H1 (cell line): ENCODE data around the gene VPS51. TPM values are rescaled to one million over a fixed set of nuclear protein-coding genes. Genes with fewer than 3 reads are reported as not detected.

Experiments
- CTCF ChIA-PET: fragments of 300-600 bp; sonication (Branson Sonifier 250); formaldehyde crosslinking; loops from one replicate; lab custom pipeline; 2021; ENCODE audit not compliant: partially characterized antibody; lab: Charles Lee
- POLR2A ChIA-PET: fragments of 300-600 bp; sonication (Branson Sonifier 250); formaldehyde crosslinking; loops from one replicate; lab custom pipeline; 2021; ENCODE audit warnings: inconsistent platforms; ENCODE audit not compliant: partially characterized antibody; lab: Charles Lee
- DNase-seq, 2 experiments: peaks; one replicate each; pipeline versions ENCODE4 v3.0.0 to v3.0.0-alpha.2; 2010 to 2022; ENCODE audit warnings: low spot score in 2 of 2, low read depth in 1 of 2, mixed read lengths in 1 of 2
- FAIRE-seq: peaks from 2 replicates; lab custom pipeline; 2011; peaks lifted over from hg19 to GRCh38; lab: Jason Lieb, UNC
- H2AFZ ChIP-seq: 2 replicates; pipeline ENCODE4 v1.8.1; 2012; ENCODE audit warnings: low read length, inconsistent platforms
- H2AK5ac ChIP-seq: 2 replicates; pipeline ENCODE4 v1.6.1; 2013; ENCODE audit warnings: low read depth, low read length
- H2BK120ac ChIP-seq: replicated peaks from 2 replicates; pipeline ENCODE3; 2013; ENCODE audit warnings: low read depth, low read length, inconsistent platforms
- H2BK12ac ChIP-seq: 2 replicates; pipeline ENCODE4 v1.6.1; 2013; ENCODE audit warnings: low read depth, low read length
- H2BK15ac ChIP-seq: 2 replicates; pipeline ENCODE4 v1.6.1; 2013; ENCODE audit warnings: low read length
- H2BK20ac ChIP-seq: 2 replicates; pipeline ENCODE4 v1.6.1; 2013; ENCODE audit warnings: low read length
- H2BK5ac ChIP-seq: 2 replicates; pipeline ENCODE4 v1.6.1; 2013; ENCODE audit warnings: low read depth, low read length
- H3K14ac ChIP-seq: 2 replicates; pipeline ENCODE4 v1.6.1; 2013; ENCODE audit warnings: inconsistent platforms; ENCODE audit not compliant: insufficient read length
- H3K18ac ChIP-seq: 2 replicates; pipeline ENCODE4 v1.6.1; 2013; ENCODE audit warnings: low read length; ENCODE audit errors: extremely low read depth
- H3K23ac ChIP-seq: 2 replicates; pipeline ENCODE4 v1.6.1; 2013; ENCODE audit warnings: inconsistent platforms; ENCODE audit not compliant: insufficient read length
- H3K23me2 ChIP-seq: 2 replicates; pipeline ENCODE4 v1.6.1; 2013; ENCODE audit warnings: low read depth, low read length
- H3K27ac ChIP-seq: 2 replicates; pipeline ENCODE4 v1.6.1; 2011; ENCODE audit warnings: low read depth, low read length, inconsistent platforms
- H3K27me3 ChIP-seq, 4 experiments: replicated peaks in 1 of 4; 1 replicate in 1 of 4; 2 replicates in 3 of 4; pipeline versions ENCODE4 v1.6.1 to v1.8.1; 2011 to 2013; ENCODE audit warnings: low read length in 3 of 4, mild to moderate bottlenecking in 3 of 4, inconsistent platforms in 2 of 4, mixed read lengths in 2 of 4, moderate library complexity in 1 of 4; ENCODE audit not compliant: control insufficient read depth in 3 of 4, insufficient read depth in 3 of 4; ENCODE audit errors: extremely low read depth in 1 of 4
- H3K36me3 ChIP-seq, 4 experiments: 2 replicates each; pipeline versions ENCODE4 v1.6.1 to v1.8.1; 2011 to 2013; ENCODE audit warnings: mild to moderate bottlenecking in 4 of 4, low read length in 3 of 4, moderate library complexity in 2 of 4, control low read depth in 1 of 4, inconsistent platforms in 1 of 4; ENCODE audit not compliant: insufficient read depth in 4 of 4, control insufficient read depth in 2 of 4
- H3K4ac ChIP-seq: replicated peaks from 2 replicates; pipeline ENCODE3; 2013; ENCODE audit warnings: low read length, low read depth, mixed read lengths, inconsistent platforms; ENCODE audit not compliant: insufficient read length
- H3K4me1 ChIP-seq, 4 experiments: replicated peaks in 1 of 4; 1 replicate in 1 of 4; 2 replicates in 3 of 4; pipeline versions ENCODE4 v1.6.1 to v1.8.1; 2011 to 2013; ENCODE audit warnings: low read length in 3 of 4, inconsistent platforms in 2 of 4, mixed read lengths in 1 of 4; ENCODE audit not compliant: insufficient read depth in 4 of 4, control insufficient read depth in 3 of 4
- H3K4me2 ChIP-seq, 2 experiments: 2 replicates each; pipeline versions ENCODE4 v1.6.1 to v1.8.1; 2011 to 2013; ENCODE audit warnings: low read depth in 2 of 2, low read length in 2 of 2, control low read depth in 1 of 2, inconsistent platforms in 1 of 2, mild to moderate bottlenecking in 1 of 2; ENCODE audit not compliant: insufficient read depth in 1 of 2
- H3K4me3 ChIP-seq, 4 experiments: fragments of 200-600, 300-600 bp in 1 of 4; sonication (generic), shearing (Covaris generic), sonication (Bioruptor Twin) in 1 of 4; 2 replicates each; pipeline versions ENCODE4 v1.5.1 to v1.8.1; 2011 to 2016; ENCODE audit warnings: low read length in 4 of 4, low read depth in 3 of 4, control low read depth in 2 of 4, inconsistent platforms in 2 of 4, mild to moderate bottlenecking in 2 of 4, mixed read lengths in 1 of 4, moderate library complexity in 1 of 4; ENCODE audit not compliant: insufficient read depth in 2 of 4; ENCODE audit errors: extremely low read depth in 1 of 4
- H3K56ac ChIP-seq: replicated peaks from 2 replicates; pipeline ENCODE3; 2013; ENCODE audit warnings: low read depth, mild to moderate bottlenecking, mixed read lengths, low read length, inconsistent platforms; ENCODE audit not compliant: insufficient read length
- H3K79me1 ChIP-seq: 2 replicates; pipeline ENCODE4 v1.6.1; 2013; ENCODE audit warnings: low read depth, low read length, control low read depth
- H3K79me2 ChIP-seq, 2 experiments: 2 replicates each; pipeline versions ENCODE4 v1.6.1 to v1.8.1; 2012 to 2013; ENCODE audit warnings: low read length in 2 of 2, mild to moderate bottlenecking in 2 of 2, inconsistent platforms in 1 of 2; ENCODE audit not compliant: insufficient read depth in 2 of 2, control insufficient read depth in 1 of 2
- H3K9ac ChIP-seq, 4 experiments: replicated peaks in 1 of 4; 1 replicate in 1 of 4; 2 replicates in 3 of 4; pipeline versions ENCODE4 v1.6.1 to v1.8.1; 2011 to 2013; ENCODE audit warnings: low read depth in 3 of 4, low read length in 3 of 4, control low read depth in 2 of 4, mild to moderate bottlenecking in 2 of 4, moderate library complexity in 2 of 4, inconsistent platforms in 1 of 4; ENCODE audit errors: extremely low read depth in 1 of 4
- H3K9me3 ChIP-seq, 2 experiments: 2 replicates each; pipeline versions ENCODE4 v1.6.1 to v1.8.1; 2012 to 2013; ENCODE audit warnings: mild to moderate bottlenecking in 2 of 2, moderate library complexity in 2 of 2, control low read depth in 1 of 2, inconsistent platforms in 1 of 2, low read depth in 1 of 2, low read length in 1 of 2, mixed read lengths in 1 of 2; ENCODE audit not compliant: insufficient read depth in 2 of 2
- H4K20me1 ChIP-seq, 2 experiments: replicated peaks in 1 of 2; 2 replicates each; pipeline versions ENCODE3 to v1.8.1; 2011 to 2013; ENCODE audit warnings: inconsistent platforms in 2 of 2, low read length in 2 of 2, mild to moderate bottlenecking in 1 of 2; ENCODE audit not compliant: insufficient read depth in 2 of 2, control insufficient read depth in 1 of 2
- H4K5ac ChIP-seq: 2 replicates; pipeline ENCODE4 v1.6.1; 2013; ENCODE audit warnings: low read length, low read depth, mixed read lengths, inconsistent platforms; ENCODE audit not compliant: insufficient read length
- H4K8ac ChIP-seq: 2 replicates; pipeline ENCODE4 v1.8.0; 2013; ENCODE audit warnings: mild to moderate bottlenecking, moderate library complexity, low read length, inconsistent platforms; ENCODE audit not compliant: insufficient read depth; ENCODE audit errors: extremely low read depth
- H4K91ac ChIP-seq: replicated peaks from 2 replicates; pipeline ENCODE3; 2013; ENCODE audit warnings: low read length, mixed read lengths, inconsistent platforms; ENCODE audit not compliant: insufficient read length
- BCL11A ChIP-seq, 2 experiments: IDR thresholded peaks; one replicate each; pipeline ENCODE4 v1.6.1; 2011; ENCODE audit warnings: low read depth in 2 of 2, low read length in 2 of 2, mild to moderate bottlenecking in 2 of 2
- CBX8 ChIP-seq: fragments of 300-800, 300-1000 bp; sonication (generic); IDR thresholded peaks from 2 replicates; pipeline ENCODE4 v1.7.1; 2016; ENCODE audit warnings: low read depth, low read length, borderline replicate concordance
- CEBPB ChIP-seq: IDR thresholded peaks from 2 replicates; pipeline ENCODE4 v1.6.1; 2012; ENCODE audit warnings: low read depth, low read length
- EP300 ChIP-seq, 2 experiments: IDR thresholded peaks; 1 replicate in 1 of 2; 2 replicates in 1 of 2; pipeline ENCODE4 v1.6.1; 2011 to 2012; ENCODE audit warnings: low read depth in 2 of 2, low read length in 2 of 2, mild to moderate bottlenecking in 2 of 2, borderline replicate concordance in 1 of 2, inconsistent platforms in 1 of 2, moderate library complexity in 1 of 2
- JUND ChIP-seq: IDR thresholded peaks from 2 replicates; pipeline ENCODE4 v1.6.1; 2011; ENCODE audit warnings: mild to moderate bottlenecking, improper control_type of control experiment, low read length
- MAFK ChIP-seq: IDR thresholded peaks from 2 replicates; pipeline ENCODE4 v1.6.1; 2012; ENCODE audit warnings: low read depth, mild to moderate bottlenecking, improper control_type of control experiment, low read length
- NANOG ChIP-seq: IDR thresholded peaks from 2 replicates; pipeline ENCODE4 v1.6.1; 2011; ENCODE audit warnings: low read length, low read depth, mild to moderate bottlenecking, inconsistent platforms; ENCODE audit not compliant: insufficient read depth, poor library complexity, severe bottlenecking
- SIX5 ChIP-seq: IDR thresholded peaks from 2 replicates; pipeline ENCODE4 v1.6.1; 2011; ENCODE audit warnings: mild to moderate bottlenecking, low read depth, low read length
- TAF7 ChIP-seq: optimal IDR thresholded peaks from 2 replicates; pipeline ENCODE3; 2011; ENCODE audit warnings: low read depth, mild to moderate bottlenecking, inconsistent platforms, low read length, moderate library complexity, borderline replicate concordance
- TEAD4 ChIP-seq: IDR thresholded peaks from 2 replicates; pipeline ENCODE4 v1.6.1; 2012; ENCODE audit warnings: low read depth, low read length, inconsistent platforms, mixed read lengths
- YY1 ChIP-seq: IDR thresholded peaks from 2 replicates; pipeline ENCODE4 v1.6.1; 2011; ENCODE audit warnings: low read depth, mild to moderate bottlenecking, low read length
- WGBS, 2 experiments: shearing (Covaris generic) in 1 of 2; methylation state at CpG; one replicate each; pipeline versions ENCODE4 v1.1.6 to v1.1.7; 2013 to 2015; ENCODE audit warnings: low lambda C conversion rate in 2 of 2, mixed read lengths in 2 of 2, inconsistent platforms in 1 of 2, low coverage in 1 of 2, missing lambda C conversion rate in 1 of 2; ENCODE audit not compliant: insufficient replicate concordance in 2 of 2, insufficient coverage in 1 of 2, insufficient read length in 1 of 2; ENCODE audit errors: extremely low coverage in 1 of 2, missing lambda C conversion rate in 1 of 2; 5-methylcytosine and 5-hydroxymethylcytosine counted together
- polyA plus RNA-seq, 7 experiments: library from polyadenylated mRNA; depleted of rRNA in 3 of 7; stranded (reverse) in 5 of 7; unstranded in 2 of 7; fragments of >200 nt in 5 of 7; fragments of 200-250 nt in 2 of 7; gene quantifications; 1 replicate in 5 of 7; 2 replicates in 1 of 7; 4 replicates in 1 of 7; pipeline versions ENCODE4 v1.2.1 to v1.2.3, GENCODE V29; 2011 to 2013; ENCODE audit warnings: missing spikeins in 2 of 7, mixed read lengths in 2 of 7
- total RNA-seq: library from RNA; stranded (reverse); fragmentation: NEBNext Ultra II Directional; extraction: Animal tissue kit (Norgen Biotek cat#: 25700); gene quantifications from 2 replicates; pipeline ENCODE4 v1.2.1, GENCODE V29; 2021

VPS51 gene
- total and polyA plus RNA-seq, 2 of the 8 experiments (the other 6 are each of a cell fraction or from before 2014, with no cell fraction given): 97.4 to 142 TPM

DNA sequence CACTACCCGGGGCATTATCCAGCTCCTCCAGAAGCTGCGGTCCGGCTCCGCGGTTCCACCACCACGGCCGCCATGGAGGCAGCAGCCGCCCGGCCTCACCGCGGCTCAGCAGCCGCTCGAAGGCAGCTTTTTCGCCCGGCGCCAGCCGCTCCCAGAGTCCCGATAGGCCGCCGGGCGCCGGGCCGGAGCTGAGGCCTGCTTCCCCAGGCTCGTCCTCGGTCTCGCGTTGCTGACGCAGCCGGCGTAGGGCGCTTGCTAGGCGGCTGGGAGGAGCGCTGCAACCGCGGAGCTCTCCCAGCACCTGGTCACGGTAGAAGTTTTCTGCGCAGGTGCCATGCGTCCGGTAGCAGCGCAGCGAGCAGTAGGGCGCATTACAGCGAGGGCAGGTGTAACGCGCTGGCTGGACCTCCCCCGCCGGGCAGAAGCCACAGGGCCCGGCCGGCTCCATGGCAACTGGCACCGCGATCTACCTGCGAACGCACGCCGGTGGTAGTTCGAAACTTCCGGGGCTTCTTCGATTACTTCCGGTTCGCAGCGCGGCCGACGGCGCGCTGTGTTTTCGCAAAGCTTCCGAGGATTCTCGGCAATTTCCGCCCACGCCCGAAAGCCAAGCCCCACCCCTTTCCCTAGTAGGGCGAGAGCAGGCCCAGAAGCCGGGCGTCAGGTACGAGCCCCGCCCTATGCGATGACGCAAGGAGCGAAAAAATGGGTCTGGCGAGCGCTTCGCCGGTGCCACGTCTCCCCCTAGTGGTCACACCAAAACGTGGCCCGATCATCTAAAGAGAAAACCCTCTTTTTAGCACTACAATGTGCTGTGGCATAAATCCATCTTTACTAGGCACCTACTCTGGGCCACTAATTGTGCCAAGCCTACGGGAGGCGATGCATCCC lies 21.4 kb downstream of the VPS51 start, which contains the start of gene ZNHIT2:
TSS of gene ZNHIT2 (minus strand) at position 496 of the 891 bp plus-strand sequence. CDS start at position 448, 48 bp downstream.
- CTCF ChIA-PET: interaction anchor here (0.6 to 2.2 kb wide), 16 partner anchors 9 to 271 kb away, joined by 3 to 12 read pairs (median 3); no protein-coding TSS in a partner anchor
- H3K4ac ChIP-seq: peak within 1 kb of the TSS; percentile 94
- POLR2A ChIA-PET: interaction anchor here (0.5 to 17.4 kb wide), 28 partner anchors 8 to 741 kb away, joined by 3 to 305 read pairs (median 5); partner anchors contain the start of genes ARL2, CAPN1, CDCA5 and MALAT1
- H2BK12ac ChIP-seq: no peak within 1 kb of the TSS
- no peak within 1 kb of the TSS for H3K14ac ChIP-seq
- peak within 1 kb of the TSS; percentile 98 for H4K91ac ChIP-seq
- no peak within 1 kb of the TSS for H2AFZ ChIP-seq
- no peak within 1 kb of the TSS for H2BK15ac ChIP-seq
- peaks cover 2 to 22% (median 13%) of the 10 kb centered on the region in 4 experiments for H3K4me1 ChIP-seq
- no peaks in the 10 kb centered on the region for H3K27me3 ChIP-seq
- H3K36me3 ChIP-seq: peaks cover 11 to 35% (median 18%) of the 10 kb centered on the region in 4 experiments
- H4K5ac ChIP-seq: peak within 1 kb of the TSS; percentile 67
- H3K23ac ChIP-seq: no peak within 1 kb of the TSS
- peak within 1 kb of the TSS; percentile 79 to 82 (median 80) for H3K9ac ChIP-seq
- peaks cover 14% of the 10 kb centered on the region; the same call in 1 of the 2 replicates for H3K23me2 ChIP-seq
- peak within 1 kb of the TSS; percentile 80 to 94 for H3K4me2 ChIP-seq
- peak within 1 kb of the TSS; percentile 78 for H3K27ac ChIP-seq
- peaks cover 4 to 6% of the 10 kb centered on the region in 2 experiments for H4K20me1 ChIP-seq
- peak within 1 kb of the TSS; percentile 93 for H3K18ac ChIP-seq
- H2AK5ac ChIP-seq: no peak within 1 kb of the TSS; the same call in 1 of the 2 replicates
- WGBS, 2 experiments: 3% methylated on average over 76 of the region's 89 CpGs; no CpG with 5 or more reads in 1 of the 2 experiments
- H3K9me3 ChIP-seq: no peaks in the 10 kb centered on the region
- H2BK120ac ChIP-seq: no peak within 1 kb of the TSS
- FAIRE-seq: peak; percentile 80
- no peak within 1 kb of the TSS for H2BK20ac ChIP-seq
- peaks cover 6 to 26% of the 10 kb centered on the region in 2 experiments for H3K79me2 ChIP-seq
- peaks cover 13% of the 10 kb centered on the region for H3K79me1 ChIP-seq
- H3K4me3 ChIP-seq: peak within 1 kb of the TSS; percentile 61 to 83 (median 72)
- H2BK5ac ChIP-seq: peak within 1 kb of the TSS; percentile 84
- peak; percentile 98 to 99 for DNase-seq
- H3K56ac ChIP-seq: peak within 1 kb of the TSS; percentile 91
- H4K8ac ChIP-seq: peak within 1 kb of the TSS; percentile 96
- no peak; the same call in 1 of the 2 replicates for TF ChIP-seq YY1
- no peak for TF ChIP-seq SIX5
- no peak for TF ChIP-seq BCL11A (IDR thresholded peaks at IDR 0.05; ENCODE audit: low read depth in 2 of 2, low read length in 2 of 2)
- peak; percentile 86 for TF ChIP-seq TAF7
- TF ChIP-seq EP300 (IDR thresholded peaks at IDR 0.05; ENCODE audit: borderline replicate concordance in 1 of 2, low read depth in 2 of 2, low read length in 2 of 2): peak in 1 of 2 experiments; percentile 75; a peak in 1 of 3 replicates
- TF ChIP-seq MAFK: no peak
- TF ChIP-seq JUND: peak; percentile 88
- peak; percentile 97 for TF ChIP-seq CEBPB
- TF ChIP-seq NANOG: peak; percentile 5
- no peak for TF ChIP-seq TEAD4
- no peak for TF ChIP-seq CBX8
